ENCODE measurements around the gene REM2. TPM values are rescaled to one million over a fixed set of nuclear protein-coding genes. Genes with fewer than 3 reads are reported as not detected.

REM2 gene
- total and polyA plus RNA-seq, 2 of the 4 experiments (the other 2 are of a cell fraction) = under 0.01 to 0.07 TPM

- ATAC-seq (ENCODE audit: low read depth) (no peak), DNase-seq (no peak)
- CTCF ChIA-PET = interaction anchor here (1.6 kb wide), 1 partner anchor 9 kb away, joined by 4 read pairs; no protein-coding TSS in a partner anchor
- POLR2A ChIA-PET (ENCODE audit: unreplicated experiment) = no interaction called here
- Histone ChIP-seq H2BK120ac (ENCODE audit: low read depth, low read length) (no peak overlapping the region), H4K5ac (ENCODE audit: low read depth, low read length) (no peak overlapping the region), H3K23ac (ENCODE audit: low read depth, low read length) (no peak overlapping the region), H3K14ac (replicated peaks; ENCODE audit: low read depth, low read length) (no peak overlapping the region), H3K79me1 (ENCODE audit: low read depth in 1 of 2, low read length in 2 of 2) (no peaks in the 10 kb centered on the region), H3K4me3 (ENCODE audit: insufficient read depth, low read depth, low read length) (no peak overlapping the region), H2AFZ (replicated peaks; ENCODE audit: low read length, poor library complexity) (no peak overlapping the region), H4K8ac (ENCODE audit: low read depth in 2 of 2, low read length in 2 of 2) (no peak overlapping the region), H3K4ac (ENCODE audit: low read depth, low read length) (no peak overlapping the region), H4K91ac (ENCODE audit: insufficient read depth, low read depth, low read length) (no peak overlapping the region), H3K27me3 (ENCODE audit: control insufficient read depth, insufficient read depth, low read length) (no peaks in the 10 kb centered on the region), H3K18ac (ENCODE audit: low read depth, low read length) (no peak overlapping the region), H4K20me1 (ENCODE audit: insufficient read depth, low read length) (no peaks in the 10 kb centered on the region), H2BK15ac (ENCODE audit: low read depth, low read length) (no peak overlapping the region), H2BK5ac (ENCODE audit: low read depth, low read length, poor library complexity, severe bottlenecking) (no peak overlapping the region), H2AK5ac (ENCODE audit: low read depth, low read length) (no peak overlapping the region), H3K4me2 (ENCODE audit: low read depth, low read length) (no peak overlapping the region), H2BK20ac (ENCODE audit: low read depth, low read length) (no peak overlapping the region), H2AK9ac (replicated peaks; ENCODE audit: low read depth, low read length, poor library complexity) (no peak overlapping the region), H3K27ac (ENCODE audit: insufficient read depth, low read length) (no peak overlapping the region), H3K9me1 (ENCODE audit: insufficient read depth, low read length) (no peaks in the 10 kb centered on the region), H3K9ac (ENCODE audit: low read depth, low read length) (no peak overlapping the region), H3K4me1 (ENCODE audit: control insufficient read depth, insufficient read depth, low read length) (no peaks in the 10 kb centered on the region), H3K9me3 (ENCODE audit: control insufficient read depth, insufficient read depth, low read length) (peaks cover 2% of the 10 kb centered on the region), H3K36me3 (ENCODE audit: control insufficient read depth, insufficient read depth, low read length) (no peaks in the 10 kb centered on the region), H3K56ac (ENCODE audit: extremely low read depth, insufficient read depth, low read length) (no peak overlapping the region)
- intact Hi-C loops (cut with micrococcal nuclease) = no loop called here
- dilution Hi-C loops (cut with HindIII; ENCODE audit: low sequenced_read_pairs, unreplicated experiment) = no loop called here
- TF ChIP-seq CHD1 (IDR thresholded peaks at IDR 0.05; ENCODE audit: low read depth, low read length) (no peak), BHLHE40 (IDR thresholded peaks at IDR 0.05; ENCODE audit: low read depth, low read length) (no peak), RCOR1 (IDR thresholded peaks at IDR 0.05; ENCODE audit: insufficient replicate concordance, low read length) (no peak), FOS (IDR thresholded peaks at IDR 0.05; ENCODE audit: low read depth, low read length) (no peak), SMC3 (IDR thresholded peaks at IDR 0.05; ENCODE audit: low read depth, low read length) (no peak), POLR2A (IDR thresholded peaks at IDR 0.05; ENCODE audit: low read depth, low read length) (no peak), RFX5 (IDR thresholded peaks at IDR 0.05; ENCODE audit: low read depth, low read length) (no peak), RAD21 (IDR thresholded peaks at IDR 0.05; ENCODE audit: low read length) (no peak), NFE2L2 (IDR thresholded peaks at IDR 0.05; ENCODE audit: low read depth, low read length) (no peak), MAZ (IDR thresholded peaks at IDR 0.05; ENCODE audit: borderline replicate concordance, low read depth, low read length) (no peak), MAFK (IDR thresholded peaks at IDR 0.05; ENCODE audit: low read depth, low read length) (no peak), ELK1 (IDR thresholded peaks at IDR 0.05; ENCODE audit: borderline replicate concordance, low read depth, low read length) (no peak), CTCF (conservative IDR thresholded peaks at IDR 0.05; ENCODE audit: low read depth, low read length) (no peak), MXI1 (IDR thresholded peaks at IDR 0.05; ENCODE audit: borderline replicate concordance, low read depth, low read length) (no peak)
- no TSS peak for BruUV-seq (replicated peaks)
- in situ Hi-C loops (cut with MboI; ENCODE audit: low sequenced_read_pairs) = loop anchor here (25.0 kb wide), 1 partner anchor 474 kb away; no protein-coding TSS in a partner anchor
Measured at GRCh38 chr14:22861651-22862050, 21.4 kb upstream of the REM2 start.
